HUES6 (cell line): ENCODE data around the gene ERC2.

Experiments used
- H3K27ac ChIP-seq: 2 replicates; pipeline ENCODE4 v1.7.0; 2013; ENCODE audit warnings: low read depth, mild to moderate bottlenecking, low read length, inconsistent platforms
- H3K27me3 ChIP-seq: 2 replicates; pipeline ENCODE4 v1.6.1; 2013; ENCODE audit warnings: low read length; ENCODE audit not compliant: control insufficient read depth, insufficient read depth
- H3K36me3 ChIP-seq: 2 replicates; pipeline ENCODE4 v1.6.1; 2013; ENCODE audit warnings: low read length; ENCODE audit not compliant: control insufficient read depth, insufficient read depth
- H3K4me1 ChIP-seq: 2 replicates; pipeline ENCODE4 v1.6.1; 2013; ENCODE audit warnings: low read length; ENCODE audit not compliant: control insufficient read depth, insufficient read depth
- H3K4me3 ChIP-seq: 2 replicates; pipeline ENCODE4 v1.5.1; 2013; ENCODE audit warnings: low read depth, low read length
- H3K9ac ChIP-seq: one replicate; pipeline ENCODE4 v1.6.1; 2013; ENCODE audit warnings: mild to moderate bottlenecking, low read length
- H3K9me3 ChIP-seq: 2 replicates; pipeline ENCODE4 v1.6.1; 2013; ENCODE audit warnings: low read depth, low read length; ENCODE audit not compliant: control insufficient read depth, insufficient read depth

Gene ERC2

GRCh38 chr3:56321383-56321782 is 146.9 kb downstream of the ERC2 start:
- Histone ChIP-seq H3K9me3 (no peaks in the 10 kb centered on the region), H3K27me3 (no peaks in the 10 kb centered on the region), H3K9ac (no peak overlapping the region), H3K36me3 (no peaks in the 10 kb centered on the region), H3K4me3 (no peak overlapping the region), H3K27ac (no peak overlapping the region), H3K4me1 (peaks cover 33% of the 10 kb centered on the region)

- Histone ChIP-seq H3K9me3 (no peaks in the 10 kb centered on the region), H3K27ac (no peak overlapping the region), H3K36me3 (no peaks in the 10 kb centered on the region), H3K4me3 (no peak overlapping the region), H3K4me1 (peaks cover 33% of the 10 kb centered on the region), H3K27me3 (no peaks in the 10 kb centered on the region), H3K9ac (no peak overlapping the region)
Measured at GRCh38 chr3:56320883-56321282, 147.4 kb downstream of the ERC2 start.

- Histone ChIP-seq H3K9me3 (no peaks in the 10 kb centered on the region), H3K27me3 (no peaks in the 10 kb centered on the region), H3K4me3 (no peak overlapping the region), H3K27ac (no peak overlapping the region), H3K4me1 (peaks cover 24% of the 10 kb centered on the region), H3K36me3 (no peaks in the 10 kb centered on the region), H3K9ac (no peak overlapping the region)
Measured at GRCh38 chr3:56318891-56319290, 149.4 kb downstream of the ERC2 start.

- Histone ChIP-seq H3K9ac (no peak overlapping the region), H3K4me1 (peaks cover 12% of the 10 kb centered on the region; the same call in 1 of the 2 replicates), H3K27ac (no peak overlapping the region), H3K36me3 (no peaks in the 10 kb centered on the region), H3K9me3 (no peaks in the 10 kb centered on the region), H3K27me3 (no peaks in the 10 kb centered on the region), H3K4me3 (no peak overlapping the region)
Measured at GRCh38 chr3:56316944-56317343, 151.3 kb downstream of the ERC2 start.

GRCh38 chr3:56314842-56315241 is 153.4 kb downstream of the ERC2 start:
- H3K9me3 ChIP-seq: no peaks in the 10 kb centered on the region
- H3K27me3 ChIP-seq: no peaks in the 10 kb centered on the region
- no peak overlapping the region for H3K9ac ChIP-seq
- H3K4me3 ChIP-seq: no peak overlapping the region
- H3K36me3 ChIP-seq: no peaks in the 10 kb centered on the region
- no peak overlapping the region for H3K27ac ChIP-seq
- H3K4me1 ChIP-seq: peaks cover 1% of the 10 kb centered on the region; the same call in 1 of the 2 replicates

GRCh38 chr3:56309465-56309864 is 158.8 kb downstream of the ERC2 start:
- Histone ChIP-seq H3K27ac (no peak overlapping the region), H3K27me3 (no peaks in the 10 kb centered on the region), H3K9me3 (no peaks in the 10 kb centered on the region), H3K4me3 (no peak overlapping the region), H3K9ac (no peak overlapping the region), H3K36me3 (no peaks in the 10 kb centered on the region), H3K4me1 (peaks cover 7% of the 10 kb centered on the region; the same call in 1 of the 2 replicates)

- Histone ChIP-seq H3K9ac (no peak overlapping the region), H3K9me3 (no peaks in the 10 kb centered on the region), H3K4me1 (peaks cover 10% of the 10 kb centered on the region), H3K4me3 (no peak overlapping the region), H3K36me3 (no peaks in the 10 kb centered on the region), H3K27me3 (no peaks in the 10 kb centered on the region), H3K27ac (no peak overlapping the region)
Measured at GRCh38 chr3:56308471-56308870, 159.8 kb downstream of the ERC2 start.

GRCh38 chr3:56304069-56304468 is 164.2 kb downstream of the ERC2 start:
- no peaks in the 10 kb centered on the region for H3K36me3 ChIP-seq
- no peaks in the 10 kb centered on the region for H3K9me3 ChIP-seq
- H3K9ac ChIP-seq: no peak overlapping the region
- no peak overlapping the region for H3K4me3 ChIP-seq
- H3K4me1 ChIP-seq: peaks cover 14% of the 10 kb centered on the region
- H3K27ac ChIP-seq: no peak overlapping the region
- no peaks in the 10 kb centered on the region for H3K27me3 ChIP-seq

GRCh38 chr3:56303487-56303886 is 164.8 kb downstream of the ERC2 start:
- Histone ChIP-seq H3K9me3 (no peaks in the 10 kb centered on the region), H3K27me3 (no peaks in the 10 kb centered on the region), H3K4me1 (peaks cover 14% of the 10 kb centered on the region), H3K9ac (no peak overlapping the region), H3K36me3 (no peaks in the 10 kb centered on the region), H3K27ac (no peak overlapping the region), H3K4me3 (no peak overlapping the region)

- Histone ChIP-seq H3K27me3 (no peaks in the 10 kb centered on the region), H3K4me1 (peaks cover 14% of the 10 kb centered on the region), H3K4me3 (no peak overlapping the region), H3K9me3 (no peaks in the 10 kb centered on the region), H3K27ac (no peak overlapping the region), H3K9ac (no peak overlapping the region), H3K36me3 (no peaks in the 10 kb centered on the region)
Measured at GRCh38 chr3:56302417-56302816, 165.8 kb downstream of the ERC2 start.

- Histone ChIP-seq H3K27me3 (no peaks in the 10 kb centered on the region), H3K4me1 (no peaks in the 10 kb centered on the region), H3K4me3 (no peak overlapping the region), H3K36me3 (0 out of 2 replicates have a peak, but pooled peaks cover 3% of the 10 kb centered on the region), H3K27ac (no peak overlapping the region), H3K9ac (no peak overlapping the region), H3K9me3 (peaks cover 3% of the 10 kb centered on the region; the same call in 1 of the 2 replicates)
Measured at GRCh38 chr3:56297281-56297840, 170.9 kb downstream of the ERC2 start.
